Neural cell (in vitro differentiated cells): ENCODE measurements around the gene TACC2. TPM values are rescaled to one million over a fixed set of nuclear protein-coding genes. Genes with fewer than 3 reads are reported as not detected.

Experiments
- H2AFZ ChIP-seq: fragments of 200-600, 300-800 bp; sonication (generic), shearing (Covaris generic); 2 replicates; pipeline ENCODE4 v1.6.0; 2014; ENCODE audit warnings: low read depth, mild to moderate bottlenecking, antibody characterized with exemption, low read length, moderate library complexity
- H3F3A ChIP-seq: fragments of 200-600 bp; shearing (Covaris generic); 2 replicates; pipeline ENCODE4 v1.6.1; 2016; ENCODE audit warnings: mild to moderate bottlenecking, moderate library complexity, mixed read lengths, antibody characterized with exemption, low read length; ENCODE audit not compliant: insufficient read depth, poor library complexity, severe bottlenecking
- H3K27ac ChIP-seq: fragments of 200-600, 300-800 bp; sonication (generic), shearing (Covaris generic); 2 replicates; pipeline ENCODE4 v1.5.1; 2014; ENCODE audit warnings: mild to moderate bottlenecking, low read length, moderate library complexity
- H3K27me3 ChIP-seq: fragments of 300-800, 200-600 bp; sonication (generic), shearing (Covaris generic); 2 replicates; pipeline ENCODE4 v1.6.0; 2014; ENCODE audit warnings: mild to moderate bottlenecking, low read depth, low read length, moderate library complexity; ENCODE audit not compliant: insufficient read depth
- H3K36me3 ChIP-seq: fragments of 300-800, 200-600 bp; sonication (generic), shearing (Covaris generic); 2 replicates; pipeline ENCODE4 v1.5.1; 2014; ENCODE audit warnings: mild to moderate bottlenecking, antibody characterized with exemption, low read length, moderate library complexity; ENCODE audit not compliant: insufficient read depth
- H3K4me2 ChIP-seq: fragments of 300-800, 200-600 bp; sonication (generic), shearing (Covaris generic); 2 replicates; pipeline ENCODE4 v1.6.0; 2014; ENCODE audit warnings: mild to moderate bottlenecking, low read length
- H3K4me3 ChIP-seq: fragments of 300-800, 200-600 bp; sonication (generic), shearing (Covaris generic); 2 replicates; pipeline ENCODE4 v1.5.1; 2014; ENCODE audit warnings: mild to moderate bottlenecking, low read length, moderate library complexity
- H3K79me2 ChIP-seq: fragments of 200-600 bp; shearing (Covaris generic); replicated peaks from 2 replicates; pipeline ENCODE4 v1.6.0; 2014; ENCODE audit warnings: mild to moderate bottlenecking, low read length, moderate library complexity; ENCODE audit not compliant: insufficient read depth
- H3K9ac ChIP-seq: fragments of 300-800, 200-600 bp; sonication (generic), shearing (Covaris generic); 2 replicates; pipeline ENCODE4 v1.6.1; 2016; ENCODE audit warnings: mild to moderate bottlenecking, low read length, mixed read lengths
- H3K9me2 ChIP-seq: fragments of 200-600 bp; shearing (Covaris generic); 2 replicates; pipeline ENCODE4 v1.6.1; 2016; ENCODE audit warnings: mild to moderate bottlenecking, low read length, mixed read lengths; ENCODE audit not compliant: insufficient read depth
- H3K9me3 ChIP-seq: fragments of 200-600, 300-800 bp; sonication (generic), shearing (Covaris generic); 2 replicates; pipeline ENCODE4 v1.6.1; 2016; ENCODE audit warnings: mild to moderate bottlenecking, mixed run types, low read length, moderate library complexity, mixed read lengths
- H4K20me1 ChIP-seq: fragments of 200-600 bp; shearing (Covaris generic); 2 replicates; pipeline ENCODE4 v1.6.1; 2016; ENCODE audit warnings: mild to moderate bottlenecking, mixed run types; ENCODE audit not compliant: insufficient read depth
- EP300 ChIP-seq: fragments of 450-650 bp; conservative IDR thresholded peaks from 2 replicates; pipeline ENCODE4 v1.6.1; 2014; ENCODE audit warnings: antibody characterized with exemption, mild to moderate bottlenecking, moderate library complexity; ENCODE audit not compliant: poor library complexity, severe bottlenecking
- EZH2 ChIP-seq: fragments of 200-600, 300-800 bp; shearing (Covaris generic), sonication (generic); IDR thresholded peaks from 2 replicates; pipeline ENCODE4 v1.6.1; 2014; ENCODE audit warnings: antibody characterized with exemption, low read length, borderline replicate concordance, mild to moderate bottlenecking; ENCODE audit not compliant: insufficient read depth, poor library complexity, severe bottlenecking
- MXI1 ChIP-seq: fragments of 450-650 bp; conservative IDR thresholded peaks from 2 replicates; pipeline ENCODE4 v1.6.1; 2014; ENCODE audit warnings: antibody characterized with exemption, mild to moderate bottlenecking; ENCODE audit not compliant: poor library complexity, severe bottlenecking
- POLR2AphosphoS5 ChIP-seq: IDR thresholded peaks from 2 replicates; pipeline ENCODE4 v1.6.1; 2012
- RAD21 ChIP-seq: fragments of 450-650 bp; conservative IDR thresholded peaks from 2 replicates; pipeline ENCODE4 v1.6.1; 2014; ENCODE audit warnings: antibody characterized with exemption, mild to moderate bottlenecking, moderate library complexity
- SMC3 ChIP-seq: fragments of 450-650 bp; conservative IDR thresholded peaks from 2 replicates; pipeline ENCODE4 v1.6.1; 2014; ENCODE audit warnings: antibody characterized with exemption, mild to moderate bottlenecking, moderate library complexity; ENCODE audit not compliant: poor library complexity
- TAF1 ChIP-seq: IDR thresholded peaks from 2 replicates; pipeline ENCODE4 v1.6.1; 2012; ENCODE audit warnings: low read depth
- polyA plus RNA-seq: library from polyadenylated mRNA; depleted of rRNA; stranded (reverse); fragments of >200 nt; gene quantifications from 2 replicates; pipeline ENCODE4 v1.2.3, GENCODE V29; 2014
- TF ChIP-seq, protein P1 (sequence below): fragments of 450-650 bp; IDR thresholded peaks from 2 replicates; pipeline ENCODE4 v1.5.1; 2014; ENCODE audit warnings: antibody characterized with exemption, mild to moderate bottlenecking, moderate library complexity; ENCODE audit not compliant: poor library complexity, severe bottlenecking
- TF ChIP-seq, protein P2 (sequence below): IDR thresholded peaks from 2 replicates; pipeline ENCODE4 v1.6.1; 2012; ENCODE audit warnings: borderline replicate concordance

TACC2 gene
- polyA plus RNA-seq, 1 donor from 2014 or later: 17.6 TPM

GRCh38 chr10:122042836-122043235, 53.9 kb downstream of the TACC2 start:
- Histone ChIP-seq H3F3A (no peaks in the 10 kb centered on the region), H3K9ac (no peak overlapping the region), H3K27me3 (no peaks in the 10 kb centered on the region), H3K9me3 (no peaks in the 10 kb centered on the region), H3K36me3 (no peaks in the 10 kb centered on the region), H3K4me2 (no peak overlapping the region), H3K4me3 (no peak overlapping the region), H4K20me1 (no peaks in the 10 kb centered on the region), H3K79me2 (no peaks in the 10 kb centered on the region), H2AFZ (no peak overlapping the region), H3K27ac (no peak overlapping the region), H3K9me2 (no peaks in the 10 kb centered on the region)
- TF ChIP-seq SMC3: no peak

GRCh38 chr10:122044045-122044661, 55.2 kb downstream of the TACC2 start:
- H3K4me2 ChIP-seq: no peak overlapping the region
- no peaks in the 10 kb centered on the region for H3K36me3 ChIP-seq
- no peaks in the 10 kb centered on the region for H3K79me2 ChIP-seq
- H3K4me3 ChIP-seq: no peak overlapping the region
- H3K27ac ChIP-seq: no peak overlapping the region
- H3K27me3 ChIP-seq: no peaks in the 10 kb centered on the region
- TF ChIP-seq EZH2: no peak
- TF ChIP-seq SMC3: no peak
- H3K9ac ChIP-seq: no peak overlapping the region
- H4K20me1 ChIP-seq: no peaks in the 10 kb centered on the region
- no peaks in the 10 kb centered on the region for H3K9me2 ChIP-seq
- no peak overlapping the region for H2AFZ ChIP-seq
- no peaks in the 10 kb centered on the region for H3K9me3 ChIP-seq
- no peaks in the 10 kb centered on the region for H3F3A ChIP-seq

DNA sequence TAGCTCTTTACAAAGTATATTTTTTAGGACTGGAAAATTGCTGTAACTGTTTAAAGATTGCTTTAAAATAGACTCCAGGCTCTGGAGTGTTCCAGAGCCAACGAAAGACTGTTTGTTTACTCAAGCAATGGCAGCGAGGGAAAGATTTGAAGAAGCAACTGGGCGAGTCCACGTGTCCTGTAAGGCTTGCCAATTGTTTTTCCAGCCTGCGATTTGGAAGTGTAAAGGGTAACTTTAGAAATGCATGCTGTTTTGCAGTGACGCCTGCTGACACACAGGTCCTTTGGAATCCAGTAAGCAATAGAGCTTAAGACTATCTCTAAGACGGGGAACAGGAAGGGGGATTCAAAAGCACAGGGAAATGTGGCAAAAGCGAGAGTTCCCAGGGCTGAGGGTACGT, 55.8 kb downstream of the TACC2 start:
- H3K27ac ChIP-seq: no peak overlapping the region
- no peaks in the 10 kb centered on the region for H3K36me3 ChIP-seq
- no peak overlapping the region for H3K4me2 ChIP-seq
- no peaks in the 10 kb centered on the region for H4K20me1 ChIP-seq
- H2AFZ ChIP-seq: no peak overlapping the region
- H3K9me2 ChIP-seq: no peaks in the 10 kb centered on the region
- no peaks in the 10 kb centered on the region for H3K79me2 ChIP-seq
- H3F3A ChIP-seq: no peaks in the 10 kb centered on the region
- H3K9me3 ChIP-seq: no peaks in the 10 kb centered on the region
- no peak overlapping the region for H3K4me3 ChIP-seq
- TF ChIP-seq MXI1 (no peak), RAD21 (no peak), SMC3 (no peak)
- no peaks in the 10 kb centered on the region for H3K27me3 ChIP-seq
- no peak overlapping the region for H3K9ac ChIP-seq

DNA sequence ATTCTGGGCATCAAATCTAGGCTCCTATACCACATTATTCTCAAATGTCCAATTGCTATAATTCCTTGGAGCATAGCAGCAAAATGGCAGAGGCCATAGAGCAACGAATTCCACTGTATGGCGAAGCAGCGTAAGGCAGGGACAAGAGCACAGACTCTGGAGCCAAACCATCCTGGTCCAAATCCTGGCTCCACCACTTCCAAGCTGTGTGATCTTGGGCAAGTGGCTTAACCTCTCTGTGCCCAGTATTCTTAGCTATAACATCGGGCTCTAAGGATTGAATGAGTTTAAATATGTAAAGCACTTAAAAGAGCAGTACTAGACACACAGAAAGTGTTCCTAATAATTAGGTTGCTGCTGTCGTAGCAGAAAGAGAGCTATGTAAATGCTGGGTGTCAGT, 56.2 kb downstream of the TACC2 start:
- Histone ChIP-seq H3K27ac (no peak overlapping the region), H3K9ac (no peak overlapping the region), H3F3A (no peaks in the 10 kb centered on the region)

More for the DNA sequence above, 56.2 kb downstream of the TACC2 start:
- no peaks in the 10 kb centered on the region for H3K9me3 ChIP-seq
- no peaks in the 10 kb centered on the region for H3K9me2 ChIP-seq
- H3K4me2 ChIP-seq: no peak overlapping the region
- H2AFZ ChIP-seq: no peak overlapping the region
- H3K36me3 ChIP-seq: no peaks in the 10 kb centered on the region
- H3K4me3 ChIP-seq: no peak overlapping the region
- H3K79me2 ChIP-seq: no peaks in the 10 kb centered on the region
- TF ChIP-seq, protein P1, sequence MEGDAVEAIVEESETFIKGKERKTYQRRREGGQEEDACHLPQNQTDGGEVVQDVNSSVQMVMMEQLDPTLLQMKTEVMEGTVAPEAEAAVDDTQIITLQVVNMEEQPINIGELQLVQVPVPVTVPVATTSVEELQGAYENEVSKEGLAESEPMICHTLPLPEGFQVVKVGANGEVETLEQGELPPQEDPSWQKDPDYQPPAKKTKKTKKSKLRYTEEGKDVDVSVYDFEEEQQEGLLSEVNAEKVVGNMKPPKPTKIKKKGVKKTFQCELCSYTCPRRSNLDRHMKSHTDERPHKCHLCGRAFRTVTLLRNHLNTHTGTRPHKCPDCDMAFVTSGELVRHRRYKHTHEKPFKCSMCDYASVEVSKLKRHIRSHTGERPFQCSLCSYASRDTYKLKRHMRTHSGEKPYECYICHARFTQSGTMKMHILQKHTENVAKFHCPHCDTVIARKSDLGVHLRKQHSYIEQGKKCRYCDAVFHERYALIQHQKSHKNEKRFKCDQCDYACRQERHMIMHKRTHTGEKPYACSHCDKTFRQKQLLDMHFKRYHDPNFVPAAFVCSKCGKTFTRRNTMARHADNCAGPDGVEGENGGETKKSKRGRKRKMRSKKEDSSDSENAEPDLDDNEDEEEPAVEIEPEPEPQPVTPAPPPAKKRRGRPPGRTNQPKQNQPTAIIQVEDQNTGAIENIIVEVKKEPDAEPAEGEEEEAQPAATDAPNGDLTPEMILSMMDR: no peak
- TF ChIP-seq RAD21 (no peak), EZH2 (no peak), TAF1 (no peak), POLR2AphosphoS5 (no peak), EP300 (no peak), MXI1 (no peak), SMC3 (no peak)
- TF ChIP-seq, protein P2, sequence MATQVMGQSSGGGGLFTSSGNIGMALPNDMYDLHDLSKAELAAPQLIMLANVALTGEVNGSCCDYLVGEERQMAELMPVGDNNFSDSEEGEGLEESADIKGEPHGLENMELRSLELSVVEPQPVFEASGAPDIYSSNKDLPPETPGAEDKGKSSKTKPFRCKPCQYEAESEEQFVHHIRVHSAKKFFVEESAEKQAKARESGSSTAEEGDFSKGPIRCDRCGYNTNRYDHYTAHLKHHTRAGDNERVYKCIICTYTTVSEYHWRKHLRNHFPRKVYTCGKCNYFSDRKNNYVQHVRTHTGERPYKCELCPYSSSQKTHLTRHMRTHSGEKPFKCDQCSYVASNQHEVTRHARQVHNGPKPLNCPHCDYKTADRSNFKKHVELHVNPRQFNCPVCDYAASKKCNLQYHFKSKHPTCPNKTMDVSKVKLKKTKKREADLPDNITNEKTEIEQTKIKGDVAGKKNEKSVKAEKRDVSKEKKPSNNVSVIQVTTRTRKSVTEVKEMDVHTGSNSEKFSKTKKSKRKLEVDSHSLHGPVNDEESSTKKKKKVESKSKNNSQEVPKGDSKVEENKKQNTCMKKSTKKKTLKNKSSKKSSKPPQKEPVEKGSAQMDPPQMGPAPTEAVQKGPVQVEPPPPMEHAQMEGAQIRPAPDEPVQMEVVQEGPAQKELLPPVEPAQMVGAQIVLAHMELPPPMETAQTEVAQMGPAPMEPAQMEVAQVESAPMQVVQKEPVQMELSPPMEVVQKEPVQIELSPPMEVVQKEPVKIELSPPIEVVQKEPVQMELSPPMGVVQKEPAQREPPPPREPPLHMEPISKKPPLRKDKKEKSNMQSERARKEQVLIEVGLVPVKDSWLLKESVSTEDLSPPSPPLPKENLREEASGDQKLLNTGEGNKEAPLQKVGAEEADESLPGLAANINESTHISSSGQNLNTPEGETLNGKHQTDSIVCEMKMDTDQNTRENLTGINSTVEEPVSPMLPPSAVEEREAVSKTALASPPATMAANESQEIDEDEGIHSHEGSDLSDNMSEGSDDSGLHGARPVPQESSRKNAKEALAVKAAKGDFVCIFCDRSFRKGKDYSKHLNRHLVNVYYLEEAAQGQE: no peak
- no peaks in the 10 kb centered on the region for H3K27me3 ChIP-seq
- no peaks in the 10 kb centered on the region for H4K20me1 ChIP-seq
